SU-DHL-6 (cell line): ENCODE measurements around the gene RPN1.

ENCODE experiments used
- H2AFZ ChIP-seq: fragments of 200-600 bp; sonication (generic); 2 replicates; pipeline ENCODE4 v1.6.1; 2014; ENCODE audit warnings: low read depth, mild to moderate bottlenecking, moderate library complexity, mixed read lengths, antibody characterized with exemption, low read length; ENCODE audit not compliant: severe bottlenecking
- H3F3A ChIP-seq: fragments of 200-600 bp; shearing (Covaris generic); 2 replicates; pipeline ENCODE4 v1.6.0; 2016; ENCODE audit warnings: antibody characterized with exemption, mild to moderate bottlenecking; ENCODE audit not compliant: insufficient read depth
- H3K27ac ChIP-seq: fragments of 200-600 bp; sonication (generic); 2 replicates; pipeline ENCODE4 v1.5.1; 2016; ENCODE audit warnings: low read depth, mild to moderate bottlenecking, low read length, moderate library complexity, mixed read lengths
- H3K27me3 ChIP-seq: fragments of 200-600 bp; sonication (generic), shearing (Covaris generic); 2 replicates; pipeline ENCODE4 v1.6.0; 2014; ENCODE audit warnings: mild to moderate bottlenecking, low read length
- H3K36me3 ChIP-seq: fragments of 200-600 bp; sonication (generic); 2 replicates; pipeline ENCODE4 v1.6.1; 2014; ENCODE audit warnings: mild to moderate bottlenecking, low read length, mixed read lengths
- H3K4me2 ChIP-seq: fragments of 300-600, 200-600 bp; shearing (Covaris generic), sonication (generic); 2 replicates; pipeline ENCODE4 v1.6.0; 2014; ENCODE audit warnings: low read length, low read depth, mild to moderate bottlenecking; ENCODE audit not compliant: poor library complexity, severe bottlenecking
- H3K4me3 ChIP-seq: fragments of 200-600 bp; sonication (generic); 2 replicates; pipeline ENCODE4 v1.5.1; 2014; ENCODE audit warnings: antibody characterized with exemption, low read length, mild to moderate bottlenecking, mixed read lengths; ENCODE audit not compliant: insufficient read depth, poor library complexity, severe bottlenecking
- H3K79me2 ChIP-seq: fragments of 200-600 bp; sonication (generic); 2 replicates; pipeline ENCODE4 v1.6.1; 2014; ENCODE audit warnings: mild to moderate bottlenecking, low read length, moderate library complexity; ENCODE audit not compliant: insufficient read depth
- H3K9ac ChIP-seq: fragments of 200-600 bp; sonication (generic); 2 replicates; pipeline ENCODE4 v1.7.0; 2014; ENCODE audit warnings: mild to moderate bottlenecking, low read length
- H3K9me2 ChIP-seq: fragments of 200-600 bp; sonication (generic); replicated peaks from 2 replicates; pipeline ENCODE4 v1.6.1; 2014; ENCODE audit warnings: low read length; ENCODE audit not compliant: insufficient read depth
- H3K9me3 ChIP-seq: fragments of 200-600 bp; sonication (generic); 2 replicates; pipeline ENCODE4 v1.6.1; 2014; ENCODE audit warnings: low read length, mixed read lengths; ENCODE audit not compliant: insufficient read depth
- H4K20me1 ChIP-seq: fragments of 200-600 bp; sonication (generic); 2 replicates; pipeline ENCODE4 v1.6.1; 2014; ENCODE audit warnings: low read depth, mild to moderate bottlenecking, antibody characterized with exemption, low read length, moderate library complexity, mixed read lengths
- EZH2phosphoT487 ChIP-seq: fragments of 200-600 bp; sonication (generic), shearing (Covaris generic); conservative IDR thresholded peaks from 2 replicates; pipeline ENCODE4 v1.6.1; 2018; ENCODE audit warnings: mild to moderate bottlenecking, antibody characterized with exemption, low read length, moderate library complexity, mixed read lengths
- TF ChIP-seq, protein P1 (sequence below): fragments of 200-600 bp; sonication (generic); IDR thresholded peaks from one replicate; pipeline ENCODE4 v1.5.1; 2017; ENCODE audit warnings: antibody characterized with exemption, mild to moderate bottlenecking, low read length, moderate library complexity; ENCODE audit not compliant: insufficient read depth, poor library complexity, severe bottlenecking

The RPN1 gene

DNA sequence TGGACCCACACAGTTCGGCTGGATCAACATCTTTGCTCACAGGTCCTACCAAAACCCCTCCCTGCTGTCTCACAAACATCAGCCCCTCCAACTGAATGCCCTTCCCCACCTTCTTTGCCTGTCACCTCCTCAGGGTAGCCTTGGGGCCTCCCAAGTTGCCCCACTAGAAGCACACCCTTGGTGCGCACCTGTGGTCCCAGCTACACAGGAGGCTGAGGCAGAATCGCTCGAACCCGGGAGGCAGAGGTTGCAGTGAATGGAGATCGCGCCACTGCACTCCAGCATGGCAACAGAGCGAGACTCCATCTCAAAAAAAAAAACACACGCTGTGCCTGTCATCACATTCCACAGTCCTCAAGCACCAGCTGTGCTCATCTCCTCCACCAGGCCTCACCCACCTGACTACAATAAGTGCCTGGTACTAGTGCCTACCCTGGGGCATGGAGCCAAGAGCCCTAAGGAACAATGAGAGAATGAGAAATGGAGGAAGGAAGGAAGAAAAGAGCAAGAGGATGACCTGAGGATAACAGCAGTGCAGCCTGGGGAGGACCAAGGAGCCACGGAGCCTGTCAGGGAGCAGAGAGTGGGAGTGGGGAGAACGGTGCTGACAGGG is 26.0 kb downstream of the RPN1 start:
- no peak overlapping the region for H3K9ac ChIP-seq
- H3K27ac ChIP-seq, result no peak overlapping the region
- peaks cover 11% of the 10 kb centered on the region for H3F3A ChIP-seq
- no peaks in the 10 kb centered on the region for H3K9me2 ChIP-seq
- no peak overlapping the region for H2AFZ ChIP-seq
- H4K20me1 ChIP-seq, result no peaks in the 10 kb centered on the region
- H3K9me3 ChIP-seq, result no peaks in the 10 kb centered on the region
- no peaks in the 10 kb centered on the region for H3K27me3 ChIP-seq
- no peak overlapping the region for H3K4me2 ChIP-seq
- no peak overlapping the region for H3K4me3 ChIP-seq
- TF ChIP-seq EZH2phosphoT487, result no peak
- TF ChIP-seq, protein P1, sequence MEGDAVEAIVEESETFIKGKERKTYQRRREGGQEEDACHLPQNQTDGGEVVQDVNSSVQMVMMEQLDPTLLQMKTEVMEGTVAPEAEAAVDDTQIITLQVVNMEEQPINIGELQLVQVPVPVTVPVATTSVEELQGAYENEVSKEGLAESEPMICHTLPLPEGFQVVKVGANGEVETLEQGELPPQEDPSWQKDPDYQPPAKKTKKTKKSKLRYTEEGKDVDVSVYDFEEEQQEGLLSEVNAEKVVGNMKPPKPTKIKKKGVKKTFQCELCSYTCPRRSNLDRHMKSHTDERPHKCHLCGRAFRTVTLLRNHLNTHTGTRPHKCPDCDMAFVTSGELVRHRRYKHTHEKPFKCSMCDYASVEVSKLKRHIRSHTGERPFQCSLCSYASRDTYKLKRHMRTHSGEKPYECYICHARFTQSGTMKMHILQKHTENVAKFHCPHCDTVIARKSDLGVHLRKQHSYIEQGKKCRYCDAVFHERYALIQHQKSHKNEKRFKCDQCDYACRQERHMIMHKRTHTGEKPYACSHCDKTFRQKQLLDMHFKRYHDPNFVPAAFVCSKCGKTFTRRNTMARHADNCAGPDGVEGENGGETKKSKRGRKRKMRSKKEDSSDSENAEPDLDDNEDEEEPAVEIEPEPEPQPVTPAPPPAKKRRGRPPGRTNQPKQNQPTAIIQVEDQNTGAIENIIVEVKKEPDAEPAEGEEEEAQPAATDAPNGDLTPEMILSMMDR, result no peak
- peaks cover 9% of the 10 kb centered on the region; the same call in 1 of the 2 replicates for H3K79me2 ChIP-seq
- H3K36me3 ChIP-seq, result peaks cover 8% of the 10 kb centered on the region; the same call in 1 of the 2 replicates

DNA sequence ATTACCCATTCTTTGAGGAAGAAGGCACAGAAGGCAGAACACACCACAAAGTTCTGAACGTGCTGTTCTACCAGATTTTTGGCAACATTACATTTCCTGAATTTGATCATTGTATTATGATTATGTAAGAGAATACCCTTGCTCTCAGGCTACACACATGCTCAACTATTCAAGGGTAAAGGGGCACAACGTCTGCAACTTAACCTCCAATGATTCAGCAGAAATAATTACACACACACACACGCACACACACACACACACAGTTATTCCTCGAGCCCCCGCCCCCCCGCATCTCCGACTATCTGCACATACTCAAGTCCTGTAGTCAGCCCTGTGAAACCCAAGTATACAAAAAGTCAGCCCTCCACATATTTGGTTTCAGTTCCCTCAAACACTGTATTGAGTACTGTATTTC is 26.8 kb downstream of the RPN1 start:
- H3K79me2 ChIP-seq, result peaks cover 8% of the 10 kb centered on the region
- H3K36me3 ChIP-seq, result peaks cover 5% of the 10 kb centered on the region; the same call in 1 of the 2 replicates

DNA sequence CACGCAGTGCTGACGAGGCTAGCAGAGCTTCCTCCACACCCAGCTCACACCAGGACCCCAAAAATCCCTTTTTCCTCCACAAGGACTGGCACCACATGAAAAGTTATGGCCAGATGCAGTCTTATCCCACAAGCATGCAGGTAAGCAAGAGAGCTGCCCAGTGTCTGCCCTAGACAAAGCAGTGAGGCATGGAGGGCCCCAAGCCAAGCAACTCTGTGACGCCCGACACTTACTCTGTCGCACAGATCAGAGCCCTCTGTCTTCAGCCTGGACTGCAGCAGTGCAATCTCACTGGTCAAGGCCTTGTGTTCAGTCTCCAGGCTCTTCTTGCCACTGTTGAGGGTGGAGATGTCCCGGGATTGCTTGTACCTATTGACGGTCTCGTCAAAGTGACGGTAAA is 28.7 kb downstream of the RPN1 start:
- Histone ChIP-seq H2AFZ (no peak overlapping the region), H3K27me3 (no peaks in the 10 kb centered on the region), H3K9ac (no peak overlapping the region), H4K20me1 (no peaks in the 10 kb centered on the region), H3K36me3 (peaks cover 5% of the 10 kb centered on the region; the same call in 1 of the 2 replicates), H3K9me3 (no peaks in the 10 kb centered on the region), H3F3A (peaks cover 17% of the 10 kb centered on the region), H3K4me2 (no peak overlapping the region), H3K79me2 (peaks cover 15% of the 10 kb centered on the region), H3K9me2 (no peaks in the 10 kb centered on the region), H3K27ac (no peak overlapping the region), H3K4me3 (no peak overlapping the region)
- TF ChIP-seq, protein P1, result no peak
- no peak for TF ChIP-seq EZH2phosphoT487

More for the DNA sequence above, 26.8 kb downstream of the RPN1 start:
- H3K9me2 ChIP-seq, result no peaks in the 10 kb centered on the region
- no peak overlapping the region for H3K4me2 ChIP-seq
- H3K4me3 ChIP-seq, result no peak overlapping the region
- H3F3A ChIP-seq, result peaks cover 17% of the 10 kb centered on the region
- no peaks in the 10 kb centered on the region for H3K9me3 ChIP-seq
- no peak overlapping the region for H3K27ac ChIP-seq
- H3K9ac ChIP-seq, result no peak overlapping the region
- H3K27me3 ChIP-seq, result no peaks in the 10 kb centered on the region
- no peak overlapping the region for H2AFZ ChIP-seq
- TF ChIP-seq EZH2phosphoT487, result no peak
- TF ChIP-seq, protein P1, result no peak
- no peaks in the 10 kb centered on the region for H4K20me1 ChIP-seq
